Measurements from ENCODE around the gene PMPCA.
A peak's percentile ranks its signal among the peaks of the same experiment; 100 is the strongest.

PMPCA gene

DNA sequence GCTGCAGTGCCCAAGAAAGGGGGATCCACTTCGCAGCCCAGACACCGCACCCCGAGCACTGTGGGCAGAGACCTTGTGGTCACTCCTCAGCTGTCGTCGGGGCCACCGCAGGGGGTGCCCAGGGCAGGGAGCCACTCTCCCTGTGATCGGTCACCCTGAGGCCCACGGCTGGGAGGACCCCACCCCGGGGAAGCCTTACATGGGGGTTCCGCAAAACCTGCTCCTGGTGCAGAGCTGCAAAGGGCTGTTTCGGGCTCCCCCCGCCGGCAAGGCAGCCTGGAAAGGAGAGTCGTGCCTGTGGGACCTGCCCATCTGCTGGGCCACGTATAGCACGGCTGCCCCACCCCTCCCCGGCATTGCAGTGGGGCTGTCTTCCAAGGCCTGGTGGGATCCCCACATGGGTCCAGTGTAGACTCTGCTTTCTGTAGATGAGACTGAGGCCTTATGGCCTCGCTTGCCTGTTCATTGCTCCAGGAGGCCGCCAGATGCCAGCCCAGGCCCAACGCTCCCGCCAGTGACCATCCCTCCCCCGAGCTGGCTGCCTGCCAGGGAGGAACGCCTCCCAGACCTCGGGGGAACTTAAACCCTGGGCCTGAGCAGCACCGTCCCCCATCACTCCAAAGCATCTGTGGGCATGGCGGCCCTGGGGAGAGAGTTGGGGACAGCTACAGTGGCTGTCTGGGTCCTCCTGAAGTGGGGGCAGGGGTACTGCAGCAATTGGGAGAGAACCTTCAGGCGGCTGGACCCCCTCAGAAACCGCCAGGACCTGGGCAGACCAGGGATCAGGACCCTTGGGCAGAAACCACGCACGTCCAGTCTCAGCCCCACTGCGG, 45.3 kb upstream of the PMPCA start:
- H3K27me3 ChIP-seq (ENCODE audit: insufficient read depth, poor library complexity, severe bottlenecking): no peaks in the 10 kb centered on the region
- H3K4me3 ChIP-seq (replicated peaks; ENCODE audit: insufficient read depth, low read length): no peak overlapping the region
- TF ChIP-seq CTCF (IDR thresholded peaks at IDR 0.05; ENCODE audit: insufficient read depth, low read length) (no peak), POLR2AphosphoS5 (IDR thresholded peaks at IDR 0.05; ENCODE audit: low read depth) (no peak; the same call in 1 of the 2 replicates), SPI1 (IDR thresholded peaks at IDR 0.05; ENCODE audit: borderline replicate concordance, low read depth) (no peak)
- peak in 1 of 2 experiments; percentile 38 for DNase-seq (ENCODE audit: low read depth in 1 of 2, low spot score in 1 of 2)
- H3K27ac ChIP-seq (replicated peaks): peak overlapping the region; percentile 66

DNA sequence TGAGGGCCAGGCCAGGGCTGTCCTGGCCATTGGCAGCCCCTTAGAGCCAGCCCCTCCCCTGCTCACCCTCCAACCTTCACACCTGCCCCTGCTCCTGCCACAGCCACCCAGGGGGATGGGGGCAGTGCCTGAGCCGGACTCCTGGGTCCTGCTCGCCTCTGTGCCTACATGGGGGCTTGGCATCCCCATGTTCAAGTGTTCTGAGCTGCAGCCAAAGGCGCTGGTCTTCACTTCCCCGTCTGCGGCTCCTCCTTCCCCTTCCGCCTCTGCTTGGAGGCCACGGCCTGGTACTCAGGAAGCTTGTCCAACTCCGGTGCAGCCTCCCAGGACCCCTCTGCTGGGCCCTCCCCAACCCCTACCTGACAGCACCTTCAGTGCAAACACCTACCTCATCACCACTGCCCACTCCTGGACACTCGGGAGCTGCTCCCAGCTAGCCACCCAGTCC, 44.7 kb upstream of the PMPCA start:
- no peaks in the 10 kb centered on the region for H3K27me3 ChIP-seq (ENCODE audit: insufficient read depth, poor library complexity, severe bottlenecking)
- TF ChIP-seq SPI1 (IDR thresholded peaks at IDR 0.05; ENCODE audit: borderline replicate concordance, low read depth): peak; percentile 49; the same call in 1 of the 2 replicates
- TF ChIP-seq CTCF (IDR thresholded peaks at IDR 0.05; ENCODE audit: insufficient read depth, low read length): no peak
- no peak for TF ChIP-seq POLR2AphosphoS5 (IDR thresholded peaks at IDR 0.05; ENCODE audit: low read depth)
- peak in 1 of 2 experiments; percentile 74 for DNase-seq (ENCODE audit: low read depth in 1 of 2, low spot score in 1 of 2)
- peak overlapping the region; percentile 66 for H3K27ac ChIP-seq (replicated peaks)
- H3K4me3 ChIP-seq (replicated peaks; ENCODE audit: insufficient read depth, low read length): no peak overlapping the region

GRCh38 chr9:136366826-136367225, 43.6 kb upstream of the PMPCA start:
- H3K4me3 ChIP-seq (replicated peaks; ENCODE audit: insufficient read depth, low read length): no peak overlapping the region
- peak overlapping the region; percentile 66 for H3K27ac ChIP-seq (replicated peaks)
- peak; percentile 5; the same call in 1 of the 2 replicates for TF ChIP-seq POLR2AphosphoS5 (IDR thresholded peaks at IDR 0.05; ENCODE audit: low read depth)
- no peak for TF ChIP-seq GABPA (IDR thresholded peaks at IDR 0.05; ENCODE audit: low read depth)
- DNase-seq (ENCODE audit: low read depth in 1 of 2, low spot score in 1 of 2): no peak
- H3K27me3 ChIP-seq (ENCODE audit: insufficient read depth, poor library complexity, severe bottlenecking): no peaks in the 10 kb centered on the region

DNA sequence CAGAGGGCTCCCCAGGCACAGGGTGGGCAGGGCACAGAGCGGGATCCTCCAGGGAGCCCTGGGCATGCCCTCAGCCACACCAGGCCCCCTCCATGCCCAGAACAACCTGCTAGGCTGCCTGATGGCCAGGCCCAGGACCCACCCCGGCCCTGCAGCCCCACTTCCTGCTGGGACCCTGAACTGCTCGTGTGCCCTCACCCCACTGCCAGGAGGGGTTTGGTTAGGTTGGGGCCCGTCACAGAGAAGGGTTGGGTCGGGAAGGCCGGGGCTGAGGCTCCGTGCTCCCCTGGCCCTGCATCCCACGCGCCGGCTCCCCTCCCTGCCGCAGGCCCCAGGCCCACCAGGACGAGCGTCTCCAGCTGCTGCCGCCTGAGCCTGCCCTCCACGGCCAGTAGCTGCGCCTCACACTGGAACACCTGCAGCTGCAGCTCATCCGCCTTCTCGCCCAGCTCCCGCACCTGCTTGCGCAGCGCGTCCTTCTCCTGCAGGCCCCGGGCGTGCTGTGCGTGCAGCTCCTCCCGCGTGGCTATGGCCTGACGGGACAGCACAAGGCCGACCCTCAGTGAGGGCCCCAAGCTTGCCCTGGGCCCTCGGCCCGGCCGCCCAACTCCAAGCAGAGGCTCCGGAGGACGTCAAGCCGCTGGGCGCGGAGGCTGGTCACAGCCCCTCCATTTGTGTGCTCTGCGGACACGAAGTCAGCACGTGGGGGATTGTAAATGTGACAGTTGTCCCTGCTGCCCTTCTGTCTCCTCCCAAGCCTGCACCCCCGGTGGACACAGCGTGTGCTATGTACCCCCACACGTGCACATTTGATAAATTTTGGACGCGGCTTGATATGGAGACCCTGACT, 42.9 kb upstream of the PMPCA start:
- DNase-seq (ENCODE audit: low read depth in 1 of 2, low spot score in 1 of 2): no peak
- peak overlapping the region; percentile 66; the same call in 1 of the 2 replicates for H3K27ac ChIP-seq (replicated peaks)
- no peak overlapping the region for H3K4me3 ChIP-seq (replicated peaks; ENCODE audit: insufficient read depth, low read length)
- no peaks in the 10 kb centered on the region for H3K27me3 ChIP-seq (ENCODE audit: insufficient read depth, poor library complexity, severe bottlenecking)
- TF ChIP-seq GABPA (IDR thresholded peaks at IDR 0.05; ENCODE audit: low read depth) (no peak), SPI1 (IDR thresholded peaks at IDR 0.05; ENCODE audit: borderline replicate concordance, low read depth) (no peak), POLR2AphosphoS5 (IDR thresholded peaks at IDR 0.05; ENCODE audit: low read depth) (no peak), CTCF (IDR thresholded peaks at IDR 0.05; ENCODE audit: insufficient read depth, low read length) (no peak)
- TF ChIP-seq, protein P1, sequence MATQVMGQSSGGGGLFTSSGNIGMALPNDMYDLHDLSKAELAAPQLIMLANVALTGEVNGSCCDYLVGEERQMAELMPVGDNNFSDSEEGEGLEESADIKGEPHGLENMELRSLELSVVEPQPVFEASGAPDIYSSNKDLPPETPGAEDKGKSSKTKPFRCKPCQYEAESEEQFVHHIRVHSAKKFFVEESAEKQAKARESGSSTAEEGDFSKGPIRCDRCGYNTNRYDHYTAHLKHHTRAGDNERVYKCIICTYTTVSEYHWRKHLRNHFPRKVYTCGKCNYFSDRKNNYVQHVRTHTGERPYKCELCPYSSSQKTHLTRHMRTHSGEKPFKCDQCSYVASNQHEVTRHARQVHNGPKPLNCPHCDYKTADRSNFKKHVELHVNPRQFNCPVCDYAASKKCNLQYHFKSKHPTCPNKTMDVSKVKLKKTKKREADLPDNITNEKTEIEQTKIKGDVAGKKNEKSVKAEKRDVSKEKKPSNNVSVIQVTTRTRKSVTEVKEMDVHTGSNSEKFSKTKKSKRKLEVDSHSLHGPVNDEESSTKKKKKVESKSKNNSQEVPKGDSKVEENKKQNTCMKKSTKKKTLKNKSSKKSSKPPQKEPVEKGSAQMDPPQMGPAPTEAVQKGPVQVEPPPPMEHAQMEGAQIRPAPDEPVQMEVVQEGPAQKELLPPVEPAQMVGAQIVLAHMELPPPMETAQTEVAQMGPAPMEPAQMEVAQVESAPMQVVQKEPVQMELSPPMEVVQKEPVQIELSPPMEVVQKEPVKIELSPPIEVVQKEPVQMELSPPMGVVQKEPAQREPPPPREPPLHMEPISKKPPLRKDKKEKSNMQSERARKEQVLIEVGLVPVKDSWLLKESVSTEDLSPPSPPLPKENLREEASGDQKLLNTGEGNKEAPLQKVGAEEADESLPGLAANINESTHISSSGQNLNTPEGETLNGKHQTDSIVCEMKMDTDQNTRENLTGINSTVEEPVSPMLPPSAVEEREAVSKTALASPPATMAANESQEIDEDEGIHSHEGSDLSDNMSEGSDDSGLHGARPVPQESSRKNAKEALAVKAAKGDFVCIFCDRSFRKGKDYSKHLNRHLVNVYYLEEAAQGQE (IDR thresholded peaks at IDR 0.05; ENCODE audit: insufficient replicate concordance, low read depth): no peak
